Measurements from ENCODE around the gene CEP135.

CEP135 gene

GRCh38 chr4:56051029-56051709, 102.4 kb downstream of the CEP135 start:
- TF ChIP-seq BACH2 (CRISPR knock-in tag; IDR thresholded peaks at IDR 0.05; ENCODE audit: borderline replicate concordance) (no peak), ARNTL (CRISPR knock-in tag; IDR thresholded peaks at IDR 0.05; ENCODE audit: borderline replicate concordance, low read depth) (no peak), TCF4 (CRISPR knock-in tag; IDR thresholded peaks at IDR 0.05; ENCODE audit: borderline replicate concordance) (peak; percentile 52; the same call in 1 of the 2 replicates), ZNF565 (CRISPR knock-in tag; conservative IDR thresholded peaks at IDR 0.05; ENCODE audit: low read depth) (no peak), ZNF8 (CRISPR knock-in tag; IDR thresholded peaks at IDR 0.05) (no peak), CSDC2 (CRISPR knock-in tag; IDR thresholded peaks at IDR 0.05) (no peak), CREB5 (CRISPR knock-in tag; IDR thresholded peaks at IDR 0.05; ENCODE audit: low read depth) (no peak)
- ATAC-seq = no peak

GRCh38 chr4:56051710-56052075, 102.9 kb downstream of the CEP135 start:
- ATAC-seq = no peak
- TF ChIP-seq, protein P1, sequence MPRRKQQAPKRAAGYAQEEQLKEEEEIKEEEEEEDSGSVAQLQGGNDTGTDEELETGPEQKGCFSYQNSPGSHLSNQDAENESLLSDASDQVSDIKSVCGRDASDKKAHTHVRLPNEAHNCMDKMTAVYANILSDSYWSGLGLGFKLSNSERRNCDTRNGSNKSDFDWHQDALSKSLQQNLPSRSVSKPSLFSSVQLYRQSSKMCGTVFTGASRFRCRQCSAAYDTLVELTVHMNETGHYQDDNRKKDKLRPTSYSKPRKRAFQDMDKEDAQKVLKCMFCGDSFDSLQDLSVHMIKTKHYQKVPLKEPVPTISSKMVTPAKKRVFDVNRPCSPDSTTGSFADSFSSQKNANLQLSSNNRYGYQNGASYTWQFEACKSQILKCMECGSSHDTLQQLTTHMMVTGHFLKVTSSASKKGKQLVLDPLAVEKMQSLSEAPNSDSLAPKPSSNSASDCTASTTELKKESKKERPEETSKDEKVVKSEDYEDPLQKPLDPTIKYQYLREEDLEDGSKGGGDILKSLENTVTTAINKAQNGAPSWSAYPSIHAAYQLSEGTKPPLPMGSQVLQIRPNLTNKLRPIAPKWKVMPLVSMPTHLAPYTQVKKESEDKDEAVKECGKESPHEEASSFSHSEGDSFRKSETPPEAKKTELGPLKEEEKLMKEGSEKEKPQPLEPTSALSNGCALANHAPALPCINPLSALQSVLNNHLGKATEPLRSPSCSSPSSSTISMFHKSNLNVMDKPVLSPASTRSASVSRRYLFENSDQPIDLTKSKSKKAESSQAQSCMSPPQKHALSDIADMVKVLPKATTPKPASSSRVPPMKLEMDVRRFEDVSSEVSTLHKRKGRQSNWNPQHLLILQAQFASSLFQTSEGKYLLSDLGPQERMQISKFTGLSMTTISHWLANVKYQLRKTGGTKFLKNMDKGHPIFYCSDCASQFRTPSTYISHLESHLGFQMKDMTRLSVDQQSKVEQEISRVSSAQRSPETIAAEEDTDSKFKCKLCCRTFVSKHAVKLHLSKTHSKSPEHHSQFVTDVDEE (CRISPR knock-in tag; IDR thresholded peaks at IDR 0.05) = no peak
- no peak for TF ChIP-seq ZFP3 (CRISPR knock-in tag; IDR thresholded peaks at IDR 0.05)
- TF ChIP-seq TCF4 (CRISPR knock-in tag; IDR thresholded peaks at IDR 0.05; ENCODE audit: borderline replicate concordance) = 0 out of 2 replicates have a peak, but pooled peaks have one; percentile 5

- ATAC-seq = no peak
- TF ChIP-seq, protein P2, sequence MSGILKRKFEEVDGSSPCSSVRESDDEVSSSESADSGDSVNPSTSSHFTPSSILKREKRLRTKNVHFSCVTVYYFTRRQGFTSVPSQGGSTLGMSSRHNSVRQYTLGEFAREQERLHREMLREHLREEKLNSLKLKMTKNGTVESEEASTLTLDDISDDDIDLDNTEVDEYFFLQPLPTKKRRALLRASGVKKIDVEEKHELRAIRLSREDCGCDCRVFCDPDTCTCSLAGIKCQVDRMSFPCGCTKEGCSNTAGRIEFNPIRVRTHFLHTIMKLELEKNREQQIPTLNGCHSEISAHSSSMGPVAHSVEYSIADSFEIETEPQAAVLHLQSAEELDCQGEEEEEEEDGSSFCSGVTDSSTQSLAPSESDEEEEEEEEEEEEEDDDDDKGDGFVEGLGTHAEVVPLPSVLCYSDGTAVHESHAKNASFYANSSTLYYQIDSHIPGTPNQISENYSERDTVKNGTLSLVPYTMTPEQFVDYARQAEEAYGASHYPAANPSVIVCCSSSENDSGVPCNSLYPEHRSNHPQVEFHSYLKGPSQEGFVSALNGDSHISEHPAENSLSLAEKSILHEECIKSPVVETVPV (CRISPR knock-in tag; IDR thresholded peaks at IDR 0.05) = no peak
- TF ChIP-seq PATZ1 (CRISPR knock-in tag; IDR thresholded peaks at IDR 0.05; ENCODE audit: borderline replicate concordance) (no peak), BACH2 (CRISPR knock-in tag; IDR thresholded peaks at IDR 0.05; ENCODE audit: borderline replicate concordance) (no peak), SNAI2 (CRISPR knock-in tag; IDR thresholded peaks at IDR 0.05) (no peak), ZNF8 (CRISPR knock-in tag; IDR thresholded peaks at IDR 0.05) (no peak), CREB5 (CRISPR knock-in tag; IDR thresholded peaks at IDR 0.05; ENCODE audit: low read depth) (no peak), RARB (CRISPR knock-in tag; IDR thresholded peaks at IDR 0.05) (no peak)
These were observed 103.7 kb downstream of the CEP135 start for GRCh38 chr4:56052481-56052880.

GRCh38 chr4:56052966-56053365, 104.2 kb downstream of the CEP135 start:
- no peak for ATAC-seq
- TF ChIP-seq ZNF8 (CRISPR knock-in tag; IDR thresholded peaks at IDR 0.05) (no peak), PPARA (CRISPR knock-in tag; IDR thresholded peaks at IDR 0.05; ENCODE audit: borderline replicate concordance) (no peak), BACH2 (CRISPR knock-in tag; IDR thresholded peaks at IDR 0.05; ENCODE audit: borderline replicate concordance) (no peak), ZC3H10 (CRISPR knock-in tag; IDR thresholded peaks at IDR 0.05) (no peak), TOX (CRISPR knock-in tag; IDR thresholded peaks at IDR 0.05; ENCODE audit: borderline replicate concordance) (no peak), CREB5 (CRISPR knock-in tag; IDR thresholded peaks at IDR 0.05; ENCODE audit: low read depth) (no peak), SNAI2 (CRISPR knock-in tag; IDR thresholded peaks at IDR 0.05) (no peak), ZFP30 (CRISPR knock-in tag; IDR thresholded peaks at IDR 0.05) (no peak)
- TF ChIP-seq, protein P1 (CRISPR knock-in tag; IDR thresholded peaks at IDR 0.05) = no peak

All from SK-N-SH treated with all-trans-retinoic acid at 6 μM for 48 hours (cell line).